ENCODE data around the gene TANC1. TPM values are rescaled to one million over a fixed set of nuclear protein-coding genes. Genes with fewer than 3 reads are reported as not detected.

Gene TANC1
- total RNA-seq, 4 donors from 2014 or later: 27.1 to 57.4 (median 55.1) TPM

DNA sequence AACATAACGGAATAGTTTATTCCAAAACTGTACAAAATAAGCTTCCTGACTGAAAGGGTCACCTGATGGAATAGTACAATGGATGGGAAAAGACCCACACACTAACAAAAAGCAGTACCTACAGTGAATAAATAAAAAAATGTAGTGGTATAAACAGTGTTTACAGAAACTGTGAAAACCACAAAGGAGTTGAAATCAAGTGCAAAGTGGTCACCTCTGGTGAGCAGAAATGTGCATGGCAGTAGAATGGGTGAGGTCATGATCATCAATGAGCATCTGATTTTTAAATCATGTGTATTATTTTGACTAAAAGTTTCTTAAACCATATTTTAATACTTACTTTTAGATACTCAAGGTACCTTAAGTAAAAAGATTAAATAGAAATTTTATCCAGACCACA, 306.7 kb downstream of the TANC1 start:
- H3K36me3 ChIP-seq: peaks cover 0 to 17% (median 0%) of the 10 kb centered on the region in 3 donors
- TF ChIP-seq POLR2A (IDR thresholded peaks at IDR 0.05): no peak
- TF ChIP-seq, protein P1, sequence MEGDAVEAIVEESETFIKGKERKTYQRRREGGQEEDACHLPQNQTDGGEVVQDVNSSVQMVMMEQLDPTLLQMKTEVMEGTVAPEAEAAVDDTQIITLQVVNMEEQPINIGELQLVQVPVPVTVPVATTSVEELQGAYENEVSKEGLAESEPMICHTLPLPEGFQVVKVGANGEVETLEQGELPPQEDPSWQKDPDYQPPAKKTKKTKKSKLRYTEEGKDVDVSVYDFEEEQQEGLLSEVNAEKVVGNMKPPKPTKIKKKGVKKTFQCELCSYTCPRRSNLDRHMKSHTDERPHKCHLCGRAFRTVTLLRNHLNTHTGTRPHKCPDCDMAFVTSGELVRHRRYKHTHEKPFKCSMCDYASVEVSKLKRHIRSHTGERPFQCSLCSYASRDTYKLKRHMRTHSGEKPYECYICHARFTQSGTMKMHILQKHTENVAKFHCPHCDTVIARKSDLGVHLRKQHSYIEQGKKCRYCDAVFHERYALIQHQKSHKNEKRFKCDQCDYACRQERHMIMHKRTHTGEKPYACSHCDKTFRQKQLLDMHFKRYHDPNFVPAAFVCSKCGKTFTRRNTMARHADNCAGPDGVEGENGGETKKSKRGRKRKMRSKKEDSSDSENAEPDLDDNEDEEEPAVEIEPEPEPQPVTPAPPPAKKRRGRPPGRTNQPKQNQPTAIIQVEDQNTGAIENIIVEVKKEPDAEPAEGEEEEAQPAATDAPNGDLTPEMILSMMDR (IDR thresholded peaks at IDR 0.05): no peak
- H3K4me1 ChIP-seq: no peaks in the 10 kb centered on the region

DNA sequence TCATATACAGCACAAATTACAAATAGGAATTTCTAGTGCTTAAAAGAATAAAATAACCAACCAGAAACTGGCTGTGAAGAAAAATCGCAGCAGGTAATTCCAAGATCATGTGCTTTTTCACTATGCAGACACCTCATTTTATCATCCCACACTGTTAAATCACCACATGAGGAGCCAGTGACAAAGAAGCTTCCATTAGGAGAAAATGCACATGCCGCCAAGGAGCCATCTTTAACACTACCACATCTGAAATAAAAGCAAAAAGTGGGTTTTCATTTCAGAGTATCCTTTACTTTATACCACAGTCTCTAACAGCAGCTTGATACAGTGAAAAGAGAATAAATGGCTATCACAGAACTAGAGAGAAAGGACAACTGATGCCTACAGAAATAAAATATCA, 311.3 kb downstream of the TANC1 start:
- TF ChIP-seq, protein P1 (IDR thresholded peaks at IDR 0.05): no peak
- TF ChIP-seq POLR2A (IDR thresholded peaks at IDR 0.05): no peak
- Histone ChIP-seq H3K4me3 (no peak overlapping the region), H3K27ac (no peak overlapping the region), H3K36me3 (peaks cover 0 to 6% (median 0%) of the 10 kb centered on the region in 3 donors), H3K9me3 (no peaks in the 10 kb centered on the region), H3K27me3 (no peaks in the 10 kb centered on the region), H3K4me1 (peaks cover 0 to 1% (median 0%) of the 10 kb centered on the region in 4 donors)
- no peak for DNase-seq

More for the DNA sequence above, 306.7 kb downstream of the TANC1 start:
- DNase-seq: no peak
- no peaks in the 10 kb centered on the region for H3K27me3 ChIP-seq
- H3K27ac ChIP-seq: no peak overlapping the region
- H3K9me3 ChIP-seq: no peaks in the 10 kb centered on the region
- no peak overlapping the region for H3K4me3 ChIP-seq

DNA sequence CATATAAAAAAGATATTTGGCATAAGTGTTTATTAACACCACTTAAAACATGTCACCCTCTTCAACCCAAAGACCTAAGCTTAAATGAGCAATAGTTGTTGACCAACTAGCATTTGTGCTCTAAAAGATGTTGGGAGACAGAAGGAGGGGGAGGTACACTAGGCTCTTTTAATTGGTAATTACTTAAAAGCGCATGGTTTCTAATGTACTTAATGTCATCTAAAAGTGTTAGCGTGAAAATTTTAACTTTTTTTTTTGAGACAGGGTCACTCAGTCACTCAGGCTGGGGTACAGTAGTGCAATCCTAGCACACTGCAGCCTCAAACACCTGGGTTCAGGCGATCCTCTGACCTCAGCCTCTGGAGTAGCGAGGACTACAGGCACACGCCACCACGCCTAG, 312.6 kb downstream of the TANC1 start:
- H3K27ac ChIP-seq: no peak overlapping the region
- H3K36me3 ChIP-seq: peaks cover 0 to 6% (median 0%) of the 10 kb centered on the region in 3 donors
- TF ChIP-seq, protein P1 (IDR thresholded peaks at IDR 0.05): no peak
- TF ChIP-seq POLR2A (IDR thresholded peaks at IDR 0.05): no peak
- no peaks in the 10 kb centered on the region for H3K9me3 ChIP-seq
- no peaks in the 10 kb centered on the region for H3K27me3 ChIP-seq
- H3K4me3 ChIP-seq: no peak overlapping the region
- H3K4me1 ChIP-seq: peaks cover 0 to 14% (median 4%) of the 10 kb centered on the region in 4 donors
- DNase-seq: no peak

Small RNAs within 50 kb of the gene (small RNA-seq; reads per million reads assigned to genes)
- gene MIR6888: 0 reads per million in 2 donors
- 0 reads per million in 2 donors for gene RNU2-21P
- gene RNU6-580P: 0 reads per million in 2 donors

Other genes starting within 250 kb of the TANC1 start
- not detected for gene DAPL1, start 173.3 kb upstream of the TANC1 start, total RNA-seq